ENCODE data around the gene SLC4A1AP.
"Not testable (repeated sequence)": the region's sequence is repeated elsewhere in the genome, so short reads cannot be mapped to it uniquely, and the experiment has no call there.

The SLC4A1AP gene

DNA sequence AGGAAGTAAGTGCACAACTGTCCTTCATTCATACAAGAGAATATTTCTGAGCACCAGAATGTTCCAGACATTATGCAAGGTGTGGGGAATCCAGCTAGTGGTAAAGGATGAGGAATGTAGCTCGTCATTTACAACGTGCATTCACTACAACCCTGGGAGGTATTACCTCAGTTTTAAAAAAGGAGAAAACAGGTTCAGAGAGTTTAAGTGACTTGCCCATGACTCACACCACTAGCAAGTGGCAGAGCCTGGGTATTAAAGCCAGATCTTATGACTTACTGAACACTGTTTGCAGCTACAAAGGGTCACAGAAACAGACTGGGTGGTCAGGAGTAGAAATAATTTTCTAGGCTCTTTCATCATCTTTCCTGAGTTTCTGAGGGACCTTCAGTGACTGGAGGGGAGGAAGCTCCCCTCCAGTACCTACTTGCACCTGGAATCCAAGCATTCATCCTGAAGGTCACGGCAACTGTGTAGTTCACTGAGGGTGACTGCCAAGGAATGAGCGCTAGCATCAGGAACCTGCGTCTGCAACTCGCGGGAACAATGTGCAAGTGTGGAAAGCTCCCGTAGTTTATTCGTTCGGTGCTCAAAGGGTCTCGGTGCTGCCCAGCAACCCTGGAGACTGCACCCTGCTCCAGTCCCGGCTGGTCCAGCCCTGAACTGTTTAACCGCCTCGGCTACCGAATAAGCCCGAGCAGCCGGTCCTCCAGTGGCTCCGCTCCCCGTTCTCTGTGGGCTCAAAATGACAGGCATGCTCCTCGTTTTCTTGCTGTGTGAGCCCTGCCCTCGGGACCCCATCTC lies 35.5 kb upstream of the SLC4A1AP start:
- peak; percentile 73 to 95 for DNase-seq (ENCODE audit: low read depth in 2 of 2)
- TF ChIP-seq, protein P1, sequence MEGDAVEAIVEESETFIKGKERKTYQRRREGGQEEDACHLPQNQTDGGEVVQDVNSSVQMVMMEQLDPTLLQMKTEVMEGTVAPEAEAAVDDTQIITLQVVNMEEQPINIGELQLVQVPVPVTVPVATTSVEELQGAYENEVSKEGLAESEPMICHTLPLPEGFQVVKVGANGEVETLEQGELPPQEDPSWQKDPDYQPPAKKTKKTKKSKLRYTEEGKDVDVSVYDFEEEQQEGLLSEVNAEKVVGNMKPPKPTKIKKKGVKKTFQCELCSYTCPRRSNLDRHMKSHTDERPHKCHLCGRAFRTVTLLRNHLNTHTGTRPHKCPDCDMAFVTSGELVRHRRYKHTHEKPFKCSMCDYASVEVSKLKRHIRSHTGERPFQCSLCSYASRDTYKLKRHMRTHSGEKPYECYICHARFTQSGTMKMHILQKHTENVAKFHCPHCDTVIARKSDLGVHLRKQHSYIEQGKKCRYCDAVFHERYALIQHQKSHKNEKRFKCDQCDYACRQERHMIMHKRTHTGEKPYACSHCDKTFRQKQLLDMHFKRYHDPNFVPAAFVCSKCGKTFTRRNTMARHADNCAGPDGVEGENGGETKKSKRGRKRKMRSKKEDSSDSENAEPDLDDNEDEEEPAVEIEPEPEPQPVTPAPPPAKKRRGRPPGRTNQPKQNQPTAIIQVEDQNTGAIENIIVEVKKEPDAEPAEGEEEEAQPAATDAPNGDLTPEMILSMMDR (IDR thresholded peaks at IDR 0.05; ENCODE audit: low read depth, low read length), result no peak
- H3K4me3 ChIP-seq (replicated peaks in 1 of 2; ENCODE audit: low read depth in 2 of 2, low read length in 2 of 2), result peak overlapping the region; percentile 77 to 88

GRCh38 chr2:27628767-27629709 lies 34.7 kb upstream of the SLC4A1AP start, which contains the start of the genes CCDC121 and GPN1:
Gene CCDC121 (minus strand): TSS chr2:27629012. CDS start chr2:27627799, 1,213 bp downstream.
Gene GPN1 (plus strand): TSS chr2:27629050. CDS start chr2:27629059, 9 bp downstream.
- H3K4me3 ChIP-seq (replicated peaks in 1 of 2; ENCODE audit: low read depth in 2 of 2, low read length in 2 of 2), result peak within 1 kb of the TSS; percentile 77 to 88
- DNase-seq (ENCODE audit: low read depth in 2 of 2), result peak; percentile 90 to 95
- TF ChIP-seq, protein P1 (IDR thresholded peaks at IDR 0.05; ENCODE audit: low read depth, low read length), result no peak

- DNase-seq (ENCODE audit: low read depth in 2 of 2); H3K4me3 ChIP-seq (replicated peaks in 1 of 2; ENCODE audit: low read depth in 2 of 2, low read length in 2 of 2): not testable (repeated sequence)
These were observed 33.4 kb upstream of the SLC4A1AP start for GRCh38 chr2:27630257-27630656.

- DNase-seq (ENCODE audit: low read depth in 2 of 2), result no peak
- no peak overlapping the region for H3K4me3 ChIP-seq (replicated peaks in 1 of 2; ENCODE audit: low read depth in 2 of 2, low read length in 2 of 2)
- TF ChIP-seq, protein P1 (IDR thresholded peaks at IDR 0.05; ENCODE audit: low read depth, low read length), result no peak
These were observed 29.4 kb upstream of the SLC4A1AP start for GRCh38 chr2:27634291-27634690.

DNA sequence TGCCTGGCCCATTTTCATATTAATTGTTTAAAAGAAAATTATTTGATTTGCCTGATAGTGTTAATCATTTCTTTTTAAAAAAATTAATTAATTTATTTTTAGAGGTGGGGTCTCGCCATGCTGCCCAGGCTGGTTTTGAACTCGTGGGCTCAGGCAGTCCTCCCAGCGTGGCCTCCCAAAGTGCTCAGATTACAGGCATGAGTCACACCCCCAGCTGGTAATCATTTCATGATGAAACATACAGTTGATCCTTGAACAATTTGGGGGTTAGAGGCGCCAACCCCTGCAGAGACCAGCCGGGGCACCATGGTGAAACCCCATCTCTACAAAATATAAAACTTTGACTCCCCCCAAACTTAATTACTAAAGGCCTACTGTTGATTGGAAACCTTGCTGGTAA lies 26.9 kb upstream of the SLC4A1AP start:
- DNase-seq (ENCODE audit: low read depth in 2 of 2), result peak in 1 of 2 donors; percentile 28
- no peak overlapping the region for H3K4me3 ChIP-seq (replicated peaks in 1 of 2; ENCODE audit: low read depth in 2 of 2, low read length in 2 of 2)
- TF ChIP-seq, protein P1 (IDR thresholded peaks at IDR 0.05; ENCODE audit: low read depth, low read length), result no peak

- TF ChIP-seq, protein P1 (IDR thresholded peaks at IDR 0.05; ENCODE audit: low read depth, low read length), result no peak
- H3K4me3 ChIP-seq (replicated peaks in 1 of 2; ENCODE audit: low read depth in 2 of 2, low read length in 2 of 2), result no peak overlapping the region
- peak in 1 of 2 donors; percentile 89 for DNase-seq (ENCODE audit: low read depth in 2 of 2)
These were observed 25.6 kb upstream of the SLC4A1AP start for GRCh38 chr2:27638037-27638637.
